Measurements from ENCODE around the gene EML4. TPM values are rescaled to one million over a fixed set of nuclear protein-coding genes. Genes with fewer than 3 reads are reported as not detected.

Gene EML4
- total RNA-seq, 1 donor from 2014 or later = 167 TPM

GRCh38 chr2:42239289-42239661 lies 70.1 kb downstream of the EML4 start:
- no peaks in the 10 kb centered on the region for H3K4me1 ChIP-seq
- Mint-ChIP-seq H3K36me3 (no peaks in the 10 kb centered on the region), H3K4me3 (no peak overlapping the region), H3K27ac (no peak overlapping the region), H3K9me3 (no peaks in the 10 kb centered on the region), H3K4me1 (peaks cover 7% of the 10 kb centered on the region), H3K27me3 (ENCODE audit: insufficient read depth, low read depth) (no peaks in the 10 kb centered on the region)
- peaks cover 100% of the 10 kb centered on the region for H3K79me2 ChIP-seq (ENCODE audit: low read depth)
- no peak overlapping the region for H3K9ac ChIP-seq
- H3K27ac ChIP-seq = no peak overlapping the region
- no peak for DNase-seq (ENCODE audit: low spot score)
- H3K9me3 ChIP-seq (ENCODE audit: low read depth) = no peaks in the 10 kb centered on the region
- TF ChIP-seq EZH2phosphoT487 (IDR thresholded peaks at IDR 0.05) (no peak), EZH2 (IDR thresholded peaks at IDR 0.05) (no peak), CTCF (IDR thresholded peaks at IDR 0.05) (no peak)
- no peaks in the 10 kb centered on the region for H3K36me3 ChIP-seq
- peaks cover 85% of the 10 kb centered on the region for H4K20me1 ChIP-seq (ENCODE audit: low read depth)
- H3K27me3 ChIP-seq = no peaks in the 10 kb centered on the region
- no peak overlapping the region for H2AFZ ChIP-seq (replicated peaks)
- H3K4me3 ChIP-seq = no peak overlapping the region
- H3F3A ChIP-seq (ENCODE audit: low read depth) = peaks cover 3% of the 10 kb centered on the region
- no peak overlapping the region for H3K4me2 ChIP-seq

GRCh38 chr2:42239811-42240210 lies 70.7 kb downstream of the EML4 start:
- TF ChIP-seq EZH2phosphoT487 (IDR thresholded peaks at IDR 0.05) (no peak), EZH2 (IDR thresholded peaks at IDR 0.05) (no peak), CTCF (IDR thresholded peaks at IDR 0.05) (no peak)
- H3F3A ChIP-seq (ENCODE audit: low read depth) = peaks cover 3% of the 10 kb centered on the region
- H3K36me3 Mint-ChIP-seq = no peaks in the 10 kb centered on the region
- no peaks in the 10 kb centered on the region for H3K4me1 ChIP-seq
- DNase-seq (ENCODE audit: low spot score) = no peak
- peaks cover 88% of the 10 kb centered on the region for H4K20me1 ChIP-seq (ENCODE audit: low read depth)
- no peak overlapping the region for H3K9ac ChIP-seq
- no peak overlapping the region for H3K27ac ChIP-seq
- peaks cover 7% of the 10 kb centered on the region for H3K4me1 Mint-ChIP-seq
- no peak overlapping the region for H3K27ac Mint-ChIP-seq
- no peak overlapping the region for H3K4me3 Mint-ChIP-seq
- H2AFZ ChIP-seq (replicated peaks) = no peak overlapping the region
- peaks cover 99% of the 10 kb centered on the region for H3K79me2 ChIP-seq (ENCODE audit: low read depth)
- H3K9me3 Mint-ChIP-seq = no peaks in the 10 kb centered on the region
- no peaks in the 10 kb centered on the region for H3K27me3 ChIP-seq
- no peaks in the 10 kb centered on the region for H3K27me3 Mint-ChIP-seq (ENCODE audit: insufficient read depth, low read depth)
- H3K36me3 ChIP-seq = no peaks in the 10 kb centered on the region
- H3K4me3 ChIP-seq = no peak overlapping the region
- no peaks in the 10 kb centered on the region for H3K9me3 ChIP-seq (ENCODE audit: low read depth)
- H3K4me2 ChIP-seq = no peak overlapping the region

DNA sequence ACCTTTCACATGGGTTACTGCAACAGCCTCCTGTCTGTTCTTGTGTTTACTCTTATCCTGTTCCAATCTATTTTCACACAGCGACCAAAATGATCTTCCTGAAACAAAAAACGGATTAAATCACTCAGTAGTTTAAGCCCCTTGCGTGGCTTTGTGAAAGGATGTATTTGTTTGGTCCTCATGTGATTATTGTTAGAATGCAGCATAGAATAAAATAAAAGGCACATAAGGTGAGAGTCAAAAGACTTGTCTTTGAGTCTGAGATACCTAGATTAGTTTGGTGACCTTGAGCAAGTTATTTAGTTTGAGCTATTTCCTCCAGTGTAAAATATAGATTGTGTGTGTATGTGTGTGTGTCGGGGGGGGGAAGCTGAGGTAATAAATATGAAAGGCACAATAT lies 72.4 kb downstream of the EML4 start:
- H3K27me3 ChIP-seq = no peaks in the 10 kb centered on the region
- no peak overlapping the region for H2AFZ ChIP-seq (replicated peaks)
- Mint-ChIP-seq H3K4me3 (no peak overlapping the region), H3K4me1 (peaks cover 7% of the 10 kb centered on the region), H3K36me3 (no peaks in the 10 kb centered on the region), H3K27me3 (ENCODE audit: insufficient read depth, low read depth) (no peaks in the 10 kb centered on the region), H3K9me3 (no peaks in the 10 kb centered on the region), H3K27ac (no peak overlapping the region)
- no peak for TF ChIP-seq EZH2phosphoT487 (IDR thresholded peaks at IDR 0.05)
- H3F3A ChIP-seq (ENCODE audit: low read depth) = peaks cover 3% of the 10 kb centered on the region
- H3K4me2 ChIP-seq = no peak overlapping the region
- no peak overlapping the region for H3K27ac ChIP-seq
- no peak overlapping the region for H3K4me3 ChIP-seq
- DNase-seq (ENCODE audit: low spot score) = no peak
- H3K9ac ChIP-seq = no peak overlapping the region
- peaks cover 6% of the 10 kb centered on the region for H3K36me3 ChIP-seq
- no peaks in the 10 kb centered on the region for H3K9me3 ChIP-seq (ENCODE audit: low read depth)
- peaks cover 87% of the 10 kb centered on the region for H4K20me1 ChIP-seq (ENCODE audit: low read depth)
- H3K4me1 ChIP-seq = no peaks in the 10 kb centered on the region
- H3K79me2 ChIP-seq (ENCODE audit: low read depth) = peaks cover 85% of the 10 kb centered on the region

- Histone ChIP-seq H3F3A (ENCODE audit: low read depth) (no peaks in the 10 kb centered on the region), H3K4me1 (no peaks in the 10 kb centered on the region), H3K4me2 (no peak overlapping the region), H4K20me1 (ENCODE audit: low read depth) (peaks cover 71% of the 10 kb centered on the region), H3K4me3 (no peak overlapping the region), H3K79me2 (ENCODE audit: low read depth) (peaks cover 67% of the 10 kb centered on the region), H3K36me3 (peaks cover 6% of the 10 kb centered on the region), H3K9ac (no peak overlapping the region), H3K27ac (no peak overlapping the region), H3K9me3 (ENCODE audit: low read depth) (no peaks in the 10 kb centered on the region), H2AFZ (replicated peaks) (no peak overlapping the region), H3K27me3 (no peaks in the 10 kb centered on the region)
- TF ChIP-seq EZH2phosphoT487 (IDR thresholded peaks at IDR 0.05) = no peak
- no peaks in the 10 kb centered on the region for H3K9me3 Mint-ChIP-seq
- no peaks in the 10 kb centered on the region for H3K27me3 Mint-ChIP-seq (ENCODE audit: insufficient read depth, low read depth)
- no peak overlapping the region for H3K27ac Mint-ChIP-seq
- no peak for DNase-seq (ENCODE audit: low spot score)
- peaks cover 7% of the 10 kb centered on the region for H3K4me1 Mint-ChIP-seq
- H3K4me3 Mint-ChIP-seq = no peak overlapping the region
- H3K36me3 Mint-ChIP-seq = peaks cover 2% of the 10 kb centered on the region
Measured at GRCh38 chr2:42243297-42243696, 74.1 kb downstream of the EML4 start.

All from neural progenitor cell (in vitro differentiated cells).